ENCODE measurements around the gene IFI30. TPM values are rescaled to one million over a fixed set of nuclear protein-coding genes. Genes with fewer than 3 reads are reported as not detected.

Gene IFI30
- total RNA-seq = 3.1 and 8.8 TPM in 2 replicates
- 15.8 and 50.9 TPM in 2 replicates for polyA plus RNA-seq
- polyA plus RNA-seq (2012) = 19.6 and 57.5 TPM in 2 replicates
- polyA minus RNA-seq (ENCODE audit: low replicate concordance) = 15.8 and 53.5 TPM in 2 replicates

DNA sequence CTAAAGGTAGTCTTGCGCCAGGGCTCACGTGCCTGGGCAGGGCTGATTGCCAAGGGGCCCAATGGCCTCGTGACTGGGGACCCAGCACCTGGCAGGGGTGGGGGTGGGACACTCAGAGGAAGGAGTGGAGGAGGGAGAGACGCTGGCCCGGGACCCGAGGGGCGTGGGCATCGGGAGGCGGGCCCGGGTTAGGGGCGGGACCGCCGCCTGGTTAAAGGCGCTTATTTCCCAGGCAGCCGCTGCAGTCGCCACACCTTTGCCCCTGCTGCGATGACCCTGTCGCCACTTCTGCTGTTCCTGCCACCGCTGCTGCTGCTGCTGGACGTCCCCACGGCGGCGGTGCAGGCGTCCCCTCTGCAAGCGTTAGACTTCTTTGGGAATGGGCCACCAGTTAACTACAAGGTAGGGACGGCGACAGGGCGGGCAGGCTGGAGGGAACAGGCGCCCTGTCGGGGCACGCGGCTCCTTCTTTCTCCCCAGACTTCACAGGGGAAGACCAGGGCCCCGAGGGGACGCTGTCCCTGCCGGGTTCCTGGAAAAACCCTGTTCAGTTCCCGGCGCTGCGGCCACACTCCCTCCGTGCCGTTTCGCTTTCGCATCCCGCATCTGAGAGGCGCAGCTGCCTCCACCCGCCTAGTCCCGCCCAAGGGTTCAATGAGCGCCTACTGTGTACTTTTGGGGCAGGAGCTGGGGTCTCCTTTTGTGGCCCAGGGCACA, at the start of gene IFI30:
TSS of gene IFI30 (plus strand) at position 242 of the 717 bp plus-strand sequence. CDS start at position 271, 29 bp downstream.
- TF ChIP-seq EZH2 (IDR thresholded peaks at IDR 0.05; ENCODE audit: low read length, missing control alignments) = no peak
- TF ChIP-seq, protein P1, sequence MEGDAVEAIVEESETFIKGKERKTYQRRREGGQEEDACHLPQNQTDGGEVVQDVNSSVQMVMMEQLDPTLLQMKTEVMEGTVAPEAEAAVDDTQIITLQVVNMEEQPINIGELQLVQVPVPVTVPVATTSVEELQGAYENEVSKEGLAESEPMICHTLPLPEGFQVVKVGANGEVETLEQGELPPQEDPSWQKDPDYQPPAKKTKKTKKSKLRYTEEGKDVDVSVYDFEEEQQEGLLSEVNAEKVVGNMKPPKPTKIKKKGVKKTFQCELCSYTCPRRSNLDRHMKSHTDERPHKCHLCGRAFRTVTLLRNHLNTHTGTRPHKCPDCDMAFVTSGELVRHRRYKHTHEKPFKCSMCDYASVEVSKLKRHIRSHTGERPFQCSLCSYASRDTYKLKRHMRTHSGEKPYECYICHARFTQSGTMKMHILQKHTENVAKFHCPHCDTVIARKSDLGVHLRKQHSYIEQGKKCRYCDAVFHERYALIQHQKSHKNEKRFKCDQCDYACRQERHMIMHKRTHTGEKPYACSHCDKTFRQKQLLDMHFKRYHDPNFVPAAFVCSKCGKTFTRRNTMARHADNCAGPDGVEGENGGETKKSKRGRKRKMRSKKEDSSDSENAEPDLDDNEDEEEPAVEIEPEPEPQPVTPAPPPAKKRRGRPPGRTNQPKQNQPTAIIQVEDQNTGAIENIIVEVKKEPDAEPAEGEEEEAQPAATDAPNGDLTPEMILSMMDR (conservative IDR thresholded peaks at IDR 0.05 in 1 of 2, IDR thresholded peaks at IDR 0.05 in 1 of 2; ENCODE audit: low read depth in 1 of 2, low read length in 2 of 2) = no peak
- Histone ChIP-seq H3K9ac (ENCODE audit: insufficient read depth, low read length) (peak within 1 kb of the TSS; percentile 66), H4K20me1 (ENCODE audit: control insufficient read depth, extremely low read depth, insufficient read depth, low read length) (no peaks in the 10 kb centered on the region), H3K79me2 (ENCODE audit: control insufficient read depth, insufficient read depth, low read length) (no peaks in the 10 kb centered on the region), H3K36me3 (ENCODE audit: control insufficient read depth, insufficient read depth, low read length) (peaks cover 3% of the 10 kb centered on the region), H2AFZ (ENCODE audit: low read length) (peak within 1 kb of the TSS; percentile 5), H3K9me3 (ENCODE audit: control insufficient read depth, insufficient read depth, low read depth, low read length) (no peaks in the 10 kb centered on the region), H3K27me3 (ENCODE audit: control insufficient read depth, insufficient read depth, low read length) (no peaks in the 10 kb centered on the region), H3K4me1 (ENCODE audit: control insufficient read depth, extremely low read depth, insufficient read depth, low read length) (peaks cover 4% of the 10 kb centered on the region), H3K4me2 (ENCODE audit: extremely low read depth, insufficient read depth, low read length) (peak within 1 kb of the TSS; percentile 18), H3K27ac (ENCODE audit: insufficient read depth, low read length) (no peak within 1 kb of the TSS), H3K4me3 (replicated peaks in 1 of 4; ENCODE audit: control extremely low read depth in 1 of 4, insufficient read depth in 1 of 4, low read depth in 3 of 4, low read length in 4 of 4) (peak within 1 kb of the TSS; percentile 46 to 75 (median 64))
- DNase-seq (ENCODE audit: low read depth in 2 of 2) = no peak

DNA sequence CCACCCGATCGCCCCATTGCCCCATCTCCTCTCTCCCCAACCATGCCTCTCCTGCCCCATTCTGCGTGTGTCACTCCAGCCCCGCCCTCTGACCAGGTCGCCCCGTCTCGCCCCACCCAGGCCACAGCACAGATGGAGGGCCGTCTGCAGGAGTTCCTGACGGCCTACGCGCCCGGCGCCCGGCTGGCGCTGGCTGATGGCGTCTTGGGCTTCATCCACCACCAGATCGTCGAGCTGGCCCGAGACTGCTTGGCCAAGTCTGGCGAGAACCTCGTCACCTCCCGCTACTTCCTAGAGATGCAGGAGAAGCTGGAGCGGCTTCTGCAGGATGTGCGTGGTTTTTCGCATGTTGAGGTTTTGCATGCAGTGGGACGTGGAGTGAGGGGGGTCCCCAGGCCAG, 49.8 kb upstream of the IFI30 start:
- Histone ChIP-seq H3K27ac (ENCODE audit: insufficient read depth, low read length) (no peak overlapping the region), H3K4me2 (ENCODE audit: extremely low read depth, insufficient read depth, low read length) (no peak overlapping the region), H3K27me3 (ENCODE audit: control insufficient read depth, insufficient read depth, low read length) (no peaks in the 10 kb centered on the region), H3K36me3 (ENCODE audit: control insufficient read depth, insufficient read depth, low read length) (peaks cover 10% of the 10 kb centered on the region), H3K9me3 (ENCODE audit: control insufficient read depth, insufficient read depth, low read depth, low read length) (no peaks in the 10 kb centered on the region), H3K4me3 (replicated peaks in 1 of 4; ENCODE audit: control extremely low read depth in 1 of 4, insufficient read depth in 1 of 4, low read depth in 3 of 4, low read length in 4 of 4) (no peak overlapping the region), H3K9ac (ENCODE audit: insufficient read depth, low read length) (no peak overlapping the region), H4K20me1 (ENCODE audit: control insufficient read depth, extremely low read depth, insufficient read depth, low read length) (no peaks in the 10 kb centered on the region), H2AFZ (ENCODE audit: low read length) (no peak overlapping the region), H3K4me1 (ENCODE audit: control insufficient read depth, extremely low read depth, insufficient read depth, low read length) (peaks cover 4% of the 10 kb centered on the region), H3K79me2 (ENCODE audit: control insufficient read depth, insufficient read depth, low read length) (no peaks in the 10 kb centered on the region)
- no peak for TF ChIP-seq EZH2 (IDR thresholded peaks at IDR 0.05; ENCODE audit: low read length, missing control alignments)
- TF ChIP-seq, protein P1 (conservative IDR thresholded peaks at IDR 0.05 in 1 of 2, IDR thresholded peaks at IDR 0.05 in 1 of 2; ENCODE audit: low read depth in 1 of 2, low read length in 2 of 2) = no peak
- DNase-seq (ENCODE audit: low read depth in 2 of 2) = no peak

DNA sequence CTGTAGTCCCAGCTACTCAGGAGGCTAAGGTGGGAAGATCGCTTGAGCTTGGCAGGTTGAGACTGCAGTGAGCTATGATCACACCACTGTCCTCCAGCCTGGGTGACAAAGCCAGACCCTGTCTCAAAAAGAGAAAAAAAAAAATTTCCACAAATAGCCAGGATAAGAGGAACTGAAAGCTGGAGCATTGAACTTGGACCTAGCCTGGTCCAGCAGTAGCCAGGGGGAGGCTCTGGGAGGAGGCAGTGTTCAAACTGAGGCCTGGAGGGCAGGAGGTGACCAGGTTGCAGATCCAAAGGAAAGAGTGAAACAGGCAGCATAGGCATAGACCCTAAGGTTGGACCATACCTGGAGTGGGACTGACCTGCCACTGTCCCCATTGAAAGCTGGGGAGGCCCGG, 47.5 kb upstream of the IFI30 start:
- Histone ChIP-seq H3K4me1 (ENCODE audit: control insufficient read depth, extremely low read depth, insufficient read depth, low read length) (no peaks in the 10 kb centered on the region), H3K27ac (ENCODE audit: insufficient read depth, low read length) (no peak overlapping the region), H3K27me3 (ENCODE audit: control insufficient read depth, insufficient read depth, low read length) (no peaks in the 10 kb centered on the region), H3K4me3 (replicated peaks in 1 of 4; ENCODE audit: control extremely low read depth in 1 of 4, insufficient read depth in 1 of 4, low read depth in 3 of 4, low read length in 4 of 4) (no peak overlapping the region), H3K9me3 (ENCODE audit: control insufficient read depth, insufficient read depth, low read depth, low read length) (no peaks in the 10 kb centered on the region), H2AFZ (ENCODE audit: low read length) (no peak overlapping the region), H3K79me2 (ENCODE audit: control insufficient read depth, insufficient read depth, low read length) (no peaks in the 10 kb centered on the region), H3K4me2 (ENCODE audit: extremely low read depth, insufficient read depth, low read length) (no peak overlapping the region), H4K20me1 (ENCODE audit: control insufficient read depth, extremely low read depth, insufficient read depth, low read length) (no peaks in the 10 kb centered on the region), H3K36me3 (ENCODE audit: control insufficient read depth, insufficient read depth, low read length) (peaks cover 10% of the 10 kb centered on the region), H3K9ac (ENCODE audit: insufficient read depth, low read length) (no peak overlapping the region)
- no peak for DNase-seq (ENCODE audit: low read depth in 2 of 2)
- TF ChIP-seq, protein P1 (conservative IDR thresholded peaks at IDR 0.05 in 1 of 2, IDR thresholded peaks at IDR 0.05 in 1 of 2; ENCODE audit: low read depth in 1 of 2, low read length in 2 of 2) = no peak
- TF ChIP-seq EZH2 (IDR thresholded peaks at IDR 0.05; ENCODE audit: low read length, missing control alignments) = no peak

Data from fibroblast of lung (primary cell).